ENCODE data around the gene NLN.

NLN gene

GRCh38 chr5:65753189-65753588, 31.2 kb downstream of the NLN start:
- H3K27ac ChIP-seq (ENCODE audit: low read depth, low read length) = no peak overlapping the region
- no peak overlapping the region for H2AFZ ChIP-seq (ENCODE audit: low read length, unreplicated experiment)
- peaks cover 24% of the 10 kb centered on the region for H3K79me2 ChIP-seq (ENCODE audit: control insufficient read depth, insufficient read depth, low read length, unreplicated experiment)
- H3K4me1 ChIP-seq (ENCODE audit: control insufficient read depth, insufficient read depth, low read length, unreplicated experiment) = no peaks in the 10 kb centered on the region
- H3K4me3 ChIP-seq (ENCODE audit: low read depth, low read length) = no peak overlapping the region
- H3K27me3 ChIP-seq (ENCODE audit: insufficient read depth, low read length) = no peaks in the 10 kb centered on the region
- no peaks in the 10 kb centered on the region; the same call in 1 of the 2 replicates for H3K36me3 ChIP-seq (ENCODE audit: insufficient read depth, low read length)

DNA sequence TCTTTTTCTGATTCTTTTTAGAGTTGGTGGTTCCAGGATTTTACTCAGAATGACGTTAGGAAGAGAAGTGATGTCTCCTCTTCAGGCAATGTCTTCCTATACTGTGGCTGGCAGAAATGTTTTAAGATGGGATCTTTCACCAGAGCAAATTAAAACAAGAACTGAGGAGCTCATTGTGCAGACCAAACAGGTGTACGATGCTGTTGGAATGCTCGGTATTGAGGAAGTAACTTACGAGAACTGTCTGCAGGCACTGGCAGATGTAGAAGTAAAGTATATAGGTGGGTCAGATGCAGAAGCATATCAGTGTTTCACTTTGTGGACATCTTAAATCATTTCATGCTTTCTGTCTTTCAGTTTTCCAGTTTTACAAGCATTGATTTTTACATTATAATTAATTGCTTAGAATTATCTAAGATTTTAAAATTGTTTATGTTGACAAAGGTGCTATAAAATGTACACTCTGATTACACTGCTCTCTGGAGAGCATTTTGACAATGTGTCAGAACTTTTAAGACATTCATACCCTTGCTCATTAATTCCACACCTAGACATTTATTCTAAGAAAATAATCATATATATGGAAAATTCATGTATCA, 36.6 kb downstream of the NLN start:
- Histone ChIP-seq H3K27me3 (ENCODE audit: insufficient read depth, low read length) (no peaks in the 10 kb centered on the region), H3K36me3 (ENCODE audit: insufficient read depth, low read length) (peaks cover 3% of the 10 kb centered on the region; the same call in 1 of the 2 replicates), H3K79me2 (ENCODE audit: control insufficient read depth, insufficient read depth, low read length, unreplicated experiment) (peaks cover 17% of the 10 kb centered on the region)

GRCh38 chr5:65760504-65761275, 38.7 kb downstream of the NLN start:
- Histone ChIP-seq H3K36me3 (ENCODE audit: insufficient read depth, low read length) (peaks cover 3% of the 10 kb centered on the region; the same call in 1 of the 2 replicates), H3K27me3 (ENCODE audit: insufficient read depth, low read length) (no peaks in the 10 kb centered on the region), H3K27ac (ENCODE audit: low read depth, low read length) (no peak overlapping the region), H2AFZ (ENCODE audit: low read length, unreplicated experiment) (no peak overlapping the region), H3K4me3 (ENCODE audit: low read depth, low read length) (no peak overlapping the region), H3K79me2 (ENCODE audit: control insufficient read depth, insufficient read depth, low read length, unreplicated experiment) (peaks cover 7% of the 10 kb centered on the region), H3K4me1 (ENCODE audit: control insufficient read depth, insufficient read depth, low read length, unreplicated experiment) (peaks cover 6% of the 10 kb centered on the region)

More for the DNA sequence above, 36.6 kb downstream of the NLN start:
- Histone ChIP-seq H2AFZ (ENCODE audit: low read length, unreplicated experiment) (no peak overlapping the region), H3K27ac (ENCODE audit: low read depth, low read length) (no peak overlapping the region), H3K4me1 (ENCODE audit: control insufficient read depth, insufficient read depth, low read length, unreplicated experiment) (peaks cover 6% of the 10 kb centered on the region), H3K4me3 (ENCODE audit: low read depth, low read length) (no peak overlapping the region)

GRCh38 chr5:65762234-65762633, 40.2 kb downstream of the NLN start:
- H2AFZ ChIP-seq (ENCODE audit: low read length, unreplicated experiment) = no peak overlapping the region
- H3K36me3 ChIP-seq (ENCODE audit: insufficient read depth, low read length) = peaks cover 16% of the 10 kb centered on the region
- H3K79me2 ChIP-seq (ENCODE audit: control insufficient read depth, insufficient read depth, low read length, unreplicated experiment) = no peaks in the 10 kb centered on the region
- H3K4me1 ChIP-seq (ENCODE audit: control insufficient read depth, insufficient read depth, low read length, unreplicated experiment) = peaks cover 6% of the 10 kb centered on the region
- no peak overlapping the region for H3K27ac ChIP-seq (ENCODE audit: low read depth, low read length)
- no peaks in the 10 kb centered on the region for H3K27me3 ChIP-seq (ENCODE audit: insufficient read depth, low read length)
- no peak overlapping the region for H3K4me3 ChIP-seq (ENCODE audit: low read depth, low read length)

DNA sequence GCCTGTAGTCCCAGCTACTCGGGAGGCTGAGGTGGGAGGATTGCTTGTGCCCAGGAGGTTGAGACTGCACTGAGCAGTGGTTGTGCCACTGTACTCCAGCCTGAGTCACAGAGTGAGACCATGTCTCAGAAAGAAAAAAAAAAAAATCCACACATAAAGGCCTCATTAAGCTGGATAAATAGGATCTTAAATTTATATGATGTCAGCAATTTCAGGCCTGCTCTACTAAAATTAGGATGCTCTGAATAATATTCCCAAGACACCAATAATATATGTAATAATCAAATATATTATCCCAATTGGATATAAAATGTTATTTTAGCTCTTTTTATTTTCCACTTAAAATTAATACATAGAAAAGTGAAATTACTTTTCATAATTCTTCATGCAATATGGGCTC, 43.6 kb downstream of the NLN start:
- Histone ChIP-seq H3K27me3 (ENCODE audit: insufficient read depth, low read length) (no peaks in the 10 kb centered on the region), H3K36me3 (ENCODE audit: insufficient read depth, low read length) (peaks cover 16% of the 10 kb centered on the region), H3K79me2 (ENCODE audit: control insufficient read depth, insufficient read depth, low read length, unreplicated experiment) (no peaks in the 10 kb centered on the region), H3K27ac (ENCODE audit: low read depth, low read length) (no peak overlapping the region), H2AFZ (ENCODE audit: low read length, unreplicated experiment) (no peak overlapping the region), H3K4me1 (ENCODE audit: control insufficient read depth, insufficient read depth, low read length, unreplicated experiment) (peaks cover 27% of the 10 kb centered on the region), H3K4me3 (ENCODE audit: low read depth, low read length) (no peak overlapping the region)

GRCh38 chr5:65766175-65766574, 44.2 kb downstream of the NLN start:
- Histone ChIP-seq H3K27ac (ENCODE audit: low read depth, low read length) (no peak overlapping the region), H3K36me3 (ENCODE audit: insufficient read depth, low read length) (peaks cover 16% of the 10 kb centered on the region), H3K79me2 (ENCODE audit: control insufficient read depth, insufficient read depth, low read length, unreplicated experiment) (no peaks in the 10 kb centered on the region)

GRCh38 chr5:65766781-65767180, 44.8 kb downstream of the NLN start:
- Histone ChIP-seq H3K27ac (ENCODE audit: low read depth, low read length) (no peak overlapping the region), H3K4me3 (ENCODE audit: low read depth, low read length) (no peak overlapping the region), H3K36me3 (ENCODE audit: insufficient read depth, low read length) (peaks cover 16% of the 10 kb centered on the region), H3K27me3 (ENCODE audit: insufficient read depth, low read length) (no peaks in the 10 kb centered on the region), H3K4me1 (ENCODE audit: control insufficient read depth, insufficient read depth, low read length, unreplicated experiment) (peaks cover 22% of the 10 kb centered on the region), H2AFZ (ENCODE audit: low read length, unreplicated experiment) (no peak overlapping the region), H3K79me2 (ENCODE audit: control insufficient read depth, insufficient read depth, low read length, unreplicated experiment) (no peaks in the 10 kb centered on the region)

More at GRCh38 chr5:65766175-65766574, 44.2 kb downstream of the NLN start:
- Histone ChIP-seq H3K4me3 (ENCODE audit: low read depth, low read length) (no peak overlapping the region), H3K27me3 (ENCODE audit: insufficient read depth, low read length) (no peaks in the 10 kb centered on the region), H2AFZ (ENCODE audit: low read length, unreplicated experiment) (no peak overlapping the region), H3K4me1 (ENCODE audit: control insufficient read depth, insufficient read depth, low read length, unreplicated experiment) (peaks cover 22% of the 10 kb centered on the region)

DNA sequence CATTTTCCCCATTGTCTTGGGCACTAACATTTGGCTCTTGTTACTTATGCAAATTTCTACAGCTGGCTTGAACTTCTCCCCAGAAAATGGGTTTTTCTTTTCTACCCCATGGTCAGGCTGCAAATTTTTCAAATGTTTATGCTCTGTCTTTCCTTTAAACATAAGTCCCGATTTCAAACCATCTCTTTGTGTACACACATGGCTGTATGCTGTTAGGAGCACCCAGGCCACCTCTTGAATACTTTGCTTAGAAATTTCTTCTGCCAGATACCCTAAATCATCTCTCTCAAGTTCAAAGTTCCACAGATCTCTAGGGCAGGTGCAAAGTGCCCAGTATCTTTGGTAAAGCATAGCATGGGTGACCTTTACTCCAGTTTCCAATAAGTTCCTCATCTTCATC, 45.6 kb downstream of the NLN start:
- H3K27ac ChIP-seq (ENCODE audit: low read depth, low read length) = no peak overlapping the region

GRCh38 chr5:65768723-65769346, 46.8 kb downstream of the NLN start:
- Histone ChIP-seq H3K27ac (ENCODE audit: low read depth, low read length) (peak overlapping the region; percentile 70), H3K36me3 (ENCODE audit: insufficient read depth, low read length) (peaks cover 14% of the 10 kb centered on the region), H3K79me2 (ENCODE audit: control insufficient read depth, insufficient read depth, low read length, unreplicated experiment) (no peaks in the 10 kb centered on the region), H2AFZ (ENCODE audit: low read length, unreplicated experiment) (no peak overlapping the region), H3K4me1 (ENCODE audit: control insufficient read depth, insufficient read depth, low read length, unreplicated experiment) (peaks cover 22% of the 10 kb centered on the region), H3K27me3 (ENCODE audit: insufficient read depth, low read length) (no peaks in the 10 kb centered on the region), H3K4me3 (ENCODE audit: low read depth, low read length) (no peak overlapping the region)

More for the DNA sequence above, 45.6 kb downstream of the NLN start:
- Histone ChIP-seq H2AFZ (ENCODE audit: low read length, unreplicated experiment) (no peak overlapping the region), H3K79me2 (ENCODE audit: control insufficient read depth, insufficient read depth, low read length, unreplicated experiment) (no peaks in the 10 kb centered on the region), H3K36me3 (ENCODE audit: insufficient read depth, low read length) (peaks cover 16% of the 10 kb centered on the region), H3K4me1 (ENCODE audit: control insufficient read depth, insufficient read depth, low read length, unreplicated experiment) (peaks cover 22% of the 10 kb centered on the region), H3K4me3 (ENCODE audit: low read depth, low read length) (no peak overlapping the region), H3K27me3 (ENCODE audit: insufficient read depth, low read length) (no peaks in the 10 kb centered on the region)

- Histone ChIP-seq H3K36me3 (ENCODE audit: insufficient read depth, low read length) (peaks cover 14% of the 10 kb centered on the region), H3K27ac (ENCODE audit: low read depth, low read length) (peak overlapping the region; percentile 70), H3K4me3 (ENCODE audit: low read depth, low read length) (no peak overlapping the region), H2AFZ (ENCODE audit: low read length, unreplicated experiment) (no peak overlapping the region), H3K4me1 (ENCODE audit: control insufficient read depth, insufficient read depth, low read length, unreplicated experiment) (peaks cover 26% of the 10 kb centered on the region), H3K27me3 (ENCODE audit: insufficient read depth, low read length) (no peaks in the 10 kb centered on the region), H3K79me2 (ENCODE audit: control insufficient read depth, insufficient read depth, low read length, unreplicated experiment) (no peaks in the 10 kb centered on the region)
Measured at GRCh38 chr5:65769539-65769938, 47.5 kb downstream of the NLN start.

All from ACC112 (cell line).